ENCODE data around the gene MFAP5. TPM values are rescaled to one million over a fixed set of nuclear protein-coding genes. Genes with fewer than 3 reads are reported as not detected.
A peak's percentile ranks its signal among the peaks of the same experiment; 100 is the strongest.

Gene MFAP5, protein sequence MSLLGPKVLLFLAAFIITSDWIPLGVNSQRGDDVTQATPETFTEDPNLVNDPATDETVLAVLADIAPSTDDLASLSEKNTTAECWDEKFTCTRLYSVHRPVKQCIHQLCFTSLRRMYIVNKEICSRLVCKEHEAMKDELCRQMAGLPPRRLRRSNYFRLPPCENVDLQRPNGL
- polyA plus RNA-seq (2014; cell fraction: cytosol; rRNA removed) = not detected in 2 replicates
- not detected in 2 replicates for polyA plus RNA-seq (2014; cell fraction: nucleus; rRNA removed)

DNA sequence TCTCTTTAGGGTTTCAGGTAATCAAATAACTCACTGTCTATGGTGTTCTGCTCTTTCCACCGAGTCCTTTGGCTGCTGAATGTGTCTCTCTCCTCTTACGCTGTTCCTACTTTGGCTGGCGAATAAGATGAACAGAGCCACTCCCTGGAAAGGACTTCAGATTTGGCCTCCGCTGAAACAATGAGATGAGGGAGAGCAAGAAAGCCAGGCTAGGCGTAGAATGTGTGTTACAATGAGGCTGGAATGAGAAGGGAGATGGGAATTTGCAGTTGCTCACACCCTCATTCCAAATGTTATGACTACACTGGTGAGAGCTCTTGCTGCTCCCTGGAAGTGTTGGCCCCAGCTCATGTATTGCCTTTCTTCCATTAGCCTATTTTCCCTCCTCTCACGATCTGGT is at the start of gene MFAP5:
Gene MFAP5, minus strand, starts transcription at position 234 of the 400 bp plus-strand sequence. CDS start 722 bp downstream, outside the sequence.
- no peak for DNase-seq (ENCODE audit: low spot score)

DNA sequence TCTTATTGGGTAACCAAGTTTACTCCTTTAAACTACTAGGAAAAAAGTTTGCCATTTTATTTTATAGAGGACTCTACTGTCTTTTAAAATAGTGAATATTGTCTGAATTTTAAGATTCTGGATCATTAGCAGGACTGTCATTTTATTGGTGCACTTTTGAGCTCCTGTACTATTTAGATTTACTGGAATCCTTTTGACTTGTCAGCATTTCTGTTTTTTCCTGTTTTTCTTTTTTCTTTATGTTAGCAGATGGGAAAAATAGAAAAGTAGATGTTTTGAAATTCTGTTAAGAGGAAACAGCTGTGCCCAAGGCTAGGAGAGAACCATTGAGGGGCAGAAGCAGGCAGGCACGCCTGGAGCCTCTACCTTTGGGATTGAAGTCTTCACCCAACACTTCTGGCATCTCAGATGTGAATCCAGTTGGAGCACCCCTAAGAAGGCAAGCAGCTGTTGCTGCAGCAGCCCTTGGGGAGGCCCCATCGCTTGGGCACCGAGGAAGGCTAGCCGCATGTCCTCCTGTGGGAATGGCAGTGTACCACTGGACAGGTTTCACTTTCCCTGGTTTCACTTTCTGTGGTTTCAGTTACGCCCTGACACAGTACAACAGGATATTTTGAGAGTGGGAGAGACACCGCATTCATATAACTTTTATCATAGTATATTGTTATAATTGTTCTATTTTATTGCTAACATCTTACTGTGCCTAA is 46.7 kb upstream of the MFAP5 start:
- no peak for DNase-seq (ENCODE audit: low spot score)

DNA sequence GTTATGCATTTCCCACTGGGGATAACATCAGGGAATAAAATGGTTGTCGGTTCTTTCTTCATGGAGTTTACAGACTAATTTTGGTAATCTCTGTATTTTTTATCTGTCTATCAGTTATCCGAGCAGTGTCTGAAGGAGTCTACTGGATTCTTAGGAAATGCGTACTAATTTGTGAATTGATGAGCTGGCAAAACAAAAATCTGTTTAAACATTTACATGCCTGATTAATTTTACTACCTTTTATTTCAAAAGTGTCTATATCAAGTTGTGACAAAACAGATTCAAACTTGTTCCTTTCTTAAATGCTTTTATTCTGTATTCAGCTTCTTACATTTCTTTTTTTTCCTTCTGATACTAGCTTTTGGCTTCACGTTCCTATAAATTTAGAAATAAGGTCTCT is 39.5 kb upstream of the MFAP5 start:
- no peak for DNase-seq (ENCODE audit: low spot score)

DNA sequence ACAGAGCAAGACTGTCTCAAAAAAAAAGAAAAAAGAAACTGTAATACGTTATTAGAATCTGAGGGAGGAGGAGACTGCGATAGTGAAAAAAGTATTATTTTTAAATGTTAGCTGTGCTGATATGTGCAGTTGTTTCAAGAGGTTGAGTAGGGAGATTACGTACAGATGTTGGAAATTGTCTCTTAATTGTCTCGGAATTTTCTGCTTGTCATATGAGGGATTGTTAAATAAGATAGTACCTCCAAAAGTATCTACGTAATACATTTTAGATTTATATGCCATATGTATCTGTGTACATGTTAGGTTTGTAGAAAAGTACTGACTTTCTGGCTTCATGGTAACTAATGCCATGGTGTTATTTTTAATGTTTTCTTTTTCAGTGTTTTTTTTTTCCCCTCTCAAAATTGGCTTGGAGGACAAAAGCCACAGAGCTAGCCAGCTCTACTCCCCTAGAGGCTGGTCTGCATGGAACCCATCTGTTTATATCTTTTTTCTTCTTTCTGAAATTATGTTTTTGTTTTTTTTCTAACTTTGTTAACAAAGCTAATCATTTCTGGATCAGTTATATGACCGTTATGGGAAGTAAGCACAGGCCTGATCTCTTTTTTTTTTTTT is 38.5 kb upstream of the MFAP5 start:
- no peak for DNase-seq (ENCODE audit: low spot score)

DNA sequence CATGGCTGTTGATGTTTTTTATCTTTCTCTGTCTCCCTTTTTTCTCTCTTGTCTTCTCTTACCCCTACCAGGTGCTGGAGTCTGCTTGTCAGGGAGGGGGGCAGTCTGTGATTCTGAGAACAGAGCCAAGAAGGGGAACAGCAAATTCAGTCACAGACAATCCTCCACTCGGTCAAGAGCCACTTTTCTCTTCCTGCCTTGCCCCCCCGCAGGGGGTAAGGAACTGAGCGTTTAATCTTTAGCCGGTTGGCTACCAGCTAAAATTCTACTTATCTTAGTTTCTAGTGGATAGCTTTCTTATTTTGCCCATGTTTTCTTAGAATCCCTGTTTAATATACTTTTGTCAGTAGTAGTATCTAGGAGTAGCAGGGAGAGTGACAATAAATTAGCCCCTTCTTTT is 37.1 kb upstream of the MFAP5 start:
- DNase-seq (ENCODE audit: low spot score) = no peak

DNA sequence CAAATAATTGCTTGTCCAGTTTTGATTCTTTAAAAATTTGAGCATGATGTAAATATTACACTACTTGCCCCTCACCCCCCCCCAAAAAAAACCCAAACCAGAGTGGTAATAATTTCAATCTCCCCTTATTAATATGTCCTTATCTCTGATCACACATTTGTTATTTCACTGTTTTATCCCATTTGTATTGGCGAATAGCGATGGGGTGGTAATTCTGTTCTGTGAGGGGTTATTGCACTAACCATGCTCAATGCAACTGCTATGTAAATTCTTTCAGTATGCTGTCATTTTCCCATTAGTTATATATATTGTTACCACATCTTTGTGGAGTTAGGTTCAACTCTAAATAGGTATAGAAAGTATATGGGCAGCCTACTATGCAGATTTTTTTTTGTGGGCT is 36.3 kb upstream of the MFAP5 start:
- no peak for DNase-seq (ENCODE audit: low spot score)

DNA sequence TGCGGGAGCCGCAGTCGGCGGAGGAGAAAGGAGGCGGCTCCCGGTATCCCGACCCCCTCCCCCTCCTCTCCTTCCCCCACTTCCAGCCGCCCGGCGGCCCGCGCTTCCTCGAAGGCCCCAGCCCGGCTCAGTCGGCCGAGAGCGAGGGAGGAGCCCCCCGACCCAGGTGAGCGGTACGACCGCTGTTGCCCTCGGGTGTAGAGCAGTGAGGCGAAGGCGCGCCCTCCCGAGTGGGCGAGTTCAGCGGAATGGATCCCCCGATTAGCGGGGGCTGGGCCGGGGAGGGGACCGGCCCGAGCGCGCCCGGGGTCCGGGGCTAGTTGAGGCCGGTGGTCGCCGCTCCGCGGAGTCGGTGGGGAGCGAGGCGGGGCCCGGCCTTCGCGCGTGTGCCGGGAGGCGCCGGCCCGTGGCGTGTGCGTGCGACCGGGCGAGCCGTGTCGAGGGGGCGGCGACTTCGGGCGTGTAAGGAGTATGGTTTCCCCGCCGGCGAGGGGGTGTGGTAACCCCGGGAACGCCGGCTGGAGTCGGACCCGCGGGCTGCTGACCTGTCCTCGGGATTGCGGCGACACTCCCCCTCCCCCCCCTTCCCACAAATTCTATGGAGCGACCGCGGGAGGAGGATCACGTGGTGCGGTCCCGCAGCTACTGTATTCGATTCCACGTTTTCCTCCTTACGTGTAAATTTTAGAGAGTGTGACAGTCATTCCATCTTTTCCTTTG is 35.7 kb upstream of the MFAP5 start:
- peak; percentile 43 for DNase-seq (ENCODE audit: low spot score)

DNA sequence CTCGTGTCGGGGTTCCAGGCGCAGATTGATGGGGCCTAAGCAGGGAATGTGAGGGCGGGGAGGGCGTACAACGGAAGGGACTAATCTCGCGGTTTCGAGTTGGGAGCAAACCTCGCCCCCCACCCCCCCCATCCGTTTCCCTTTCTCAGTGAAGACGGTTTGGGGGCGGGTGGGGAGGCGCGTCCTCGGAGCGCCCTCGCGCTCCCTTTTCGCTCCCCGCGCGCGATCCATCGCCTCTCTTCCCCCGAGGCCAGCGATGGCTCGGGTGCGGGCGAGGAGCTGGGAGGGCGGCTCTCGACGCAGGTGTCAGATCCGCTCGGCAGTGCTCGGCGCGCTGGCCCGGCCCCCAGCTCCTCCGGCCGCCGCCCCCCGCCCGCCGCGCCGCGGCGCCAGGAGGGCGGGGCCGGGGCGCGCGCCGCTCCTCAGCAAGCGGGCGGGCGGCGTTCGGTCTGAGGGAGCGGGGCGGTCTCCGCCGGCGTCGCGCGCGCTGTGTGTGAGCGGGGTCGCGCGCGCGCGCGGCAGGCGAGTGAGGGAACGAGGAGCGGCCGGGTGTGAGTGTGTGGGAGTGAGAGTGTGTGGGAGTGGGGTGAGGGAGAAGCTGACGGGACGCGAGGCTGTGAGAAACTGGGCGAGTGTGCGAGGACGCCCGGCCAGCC is 35.0 kb upstream of the MFAP5 start, which contains the start of gene RIMKLB:
Gene RIMKLB, plus strand, starts transcription at position 516 of the 656 bp plus-strand sequence. CDS start 15,876 bp downstream, outside the sequence.
- DNase-seq (ENCODE audit: low spot score) = peak; percentile 78

DNA sequence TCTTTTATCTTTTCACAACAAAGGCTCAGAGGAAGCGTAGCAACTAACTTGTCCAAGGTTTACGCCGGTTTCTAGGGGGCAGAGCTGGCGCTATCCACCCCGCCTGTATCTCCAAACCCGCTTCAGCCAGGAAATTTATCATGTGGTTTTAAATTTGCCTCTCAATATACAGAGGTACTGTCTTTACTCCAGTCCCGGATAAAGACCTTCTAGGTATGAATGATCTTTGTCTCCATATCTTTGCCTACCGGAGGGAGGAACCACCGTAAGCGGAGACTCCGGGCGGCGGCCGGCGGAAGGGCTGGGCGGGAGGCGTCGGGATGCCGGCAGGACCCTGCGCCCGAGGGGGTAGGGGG is 34.5 kb upstream of the MFAP5 start:
- DNase-seq (ENCODE audit: low spot score) = no peak

DNA sequence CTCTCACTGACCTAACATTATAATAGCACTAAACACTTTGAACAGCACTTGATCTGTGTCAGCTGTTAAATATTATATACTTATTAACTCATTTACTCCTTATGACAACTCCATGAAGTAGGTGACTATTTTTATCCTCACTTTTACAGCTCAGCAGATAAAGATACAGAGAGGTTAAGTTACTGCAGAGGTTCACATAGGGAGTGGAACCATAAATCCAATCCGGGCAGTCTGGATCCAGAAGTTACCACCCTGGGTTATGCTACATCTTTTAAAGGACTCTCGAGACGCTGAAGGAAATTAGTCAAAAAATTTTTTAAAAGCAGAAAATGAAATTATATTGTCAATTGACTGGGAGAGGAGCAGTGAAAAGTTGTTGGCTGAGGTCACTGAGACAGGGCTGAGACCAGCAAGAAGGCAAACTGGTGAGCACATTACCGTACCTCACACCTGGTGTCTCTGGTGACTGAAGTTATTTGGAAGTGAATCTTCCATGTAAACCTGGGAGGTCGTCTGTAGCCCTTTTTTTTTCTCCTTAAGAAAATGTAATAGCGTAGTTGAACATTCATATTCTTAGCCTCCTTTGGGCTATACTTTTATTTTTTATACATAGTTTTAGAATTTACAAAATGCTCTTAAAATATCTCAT is 33.9 kb upstream of the MFAP5 start:
- no peak for DNase-seq (ENCODE audit: low spot score)

DNA sequence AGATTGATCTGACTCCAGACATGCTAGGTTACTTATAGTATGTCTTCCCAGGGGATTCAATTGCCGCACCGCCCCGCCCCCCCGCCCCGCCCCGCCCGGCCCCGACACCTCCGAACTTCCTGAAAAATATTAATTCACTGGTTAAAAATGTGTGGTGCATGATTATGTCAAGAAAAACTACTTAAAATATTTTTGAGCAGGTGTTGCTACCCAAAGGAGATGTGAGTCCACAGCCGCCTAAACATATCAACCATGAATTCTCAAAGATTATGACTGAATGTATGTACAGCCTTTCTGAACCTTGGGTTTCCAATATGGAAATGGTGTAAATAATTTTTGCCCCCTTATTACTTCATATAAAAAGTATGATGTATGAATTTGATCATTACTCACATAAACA is 32.5 kb upstream of the MFAP5 start:
- DNase-seq (ENCODE audit: low spot score) = no peak

DNA sequence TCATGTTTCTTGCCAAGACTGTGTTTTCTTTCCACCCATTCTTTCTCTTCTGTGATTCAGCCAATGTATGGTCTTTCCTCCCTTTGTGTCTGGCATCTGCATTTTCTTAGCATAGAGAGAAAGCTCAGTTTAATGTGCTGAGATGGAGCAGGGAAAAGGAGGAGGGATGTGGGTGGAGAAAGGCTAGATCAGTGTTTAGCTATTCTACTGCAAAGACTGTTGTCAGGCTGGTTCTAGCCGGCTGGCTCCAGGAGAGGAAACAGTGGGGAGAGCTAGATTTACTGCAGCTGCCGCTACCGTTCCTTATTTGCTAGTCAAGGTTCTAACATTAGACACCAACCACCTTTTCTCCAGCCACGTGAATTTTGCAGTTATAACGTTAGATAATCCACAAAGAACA is 29.9 kb upstream of the MFAP5 start:
- peak; percentile 67 for DNase-seq (ENCODE audit: low spot score)

DNA sequence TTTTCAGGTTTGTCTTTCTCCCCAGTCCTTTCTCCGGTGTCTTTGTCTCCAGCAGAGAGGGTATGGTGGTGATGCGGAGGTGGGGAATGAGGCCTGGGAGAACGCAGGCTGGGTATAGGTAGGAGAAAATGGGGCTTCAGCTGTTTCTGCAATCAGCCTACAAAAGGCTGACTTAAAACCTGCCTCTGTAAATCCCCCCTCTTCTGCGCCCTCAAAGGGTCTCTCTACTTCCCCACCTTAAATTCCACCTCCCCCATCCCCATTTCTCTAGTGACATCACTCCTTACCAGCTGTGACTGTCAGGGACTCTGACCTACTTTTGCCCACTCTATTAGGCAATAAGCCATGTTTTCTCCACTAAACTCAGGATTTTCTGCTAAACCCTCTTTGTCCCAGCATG is 27.1 kb upstream of the MFAP5 start:
- no peak for DNase-seq (ENCODE audit: low spot score)

DNA sequence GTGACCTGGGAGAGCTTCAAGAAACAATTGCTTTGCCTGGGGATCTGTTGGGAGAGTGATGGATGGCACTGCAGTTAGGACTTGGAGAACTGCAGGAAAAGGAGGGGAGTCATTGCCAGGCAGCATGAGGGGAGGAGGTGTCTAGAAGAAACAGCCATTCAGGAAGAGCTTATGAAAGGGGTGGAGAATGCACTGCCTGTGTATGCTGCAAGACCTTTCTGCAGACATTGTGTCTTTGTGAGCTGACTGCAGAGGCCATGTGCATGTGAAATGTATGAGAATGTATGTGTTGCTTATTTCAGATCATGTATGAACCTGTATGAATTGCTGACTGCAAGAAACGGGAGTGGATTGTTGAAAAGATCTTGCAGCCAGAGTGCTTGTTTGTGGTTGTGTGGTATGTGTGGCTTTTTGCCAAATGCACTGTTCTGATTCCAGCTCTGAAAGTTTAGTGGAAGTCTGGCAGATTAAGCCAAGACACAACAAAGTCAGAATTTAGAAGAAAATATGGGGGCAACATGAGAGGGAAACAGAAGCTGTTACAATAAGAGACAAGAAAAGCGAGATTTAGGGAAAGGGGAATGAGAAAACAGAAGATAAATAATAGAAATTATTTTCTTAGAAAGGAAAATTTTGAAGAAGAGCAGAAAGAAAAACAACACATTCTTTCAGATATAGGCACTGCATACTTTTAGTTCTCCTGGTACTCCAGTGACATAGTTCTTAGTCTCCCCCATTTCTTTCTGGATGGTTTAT is 25.4 kb upstream of the MFAP5 start:
- DNase-seq (ENCODE audit: low spot score) = peak; percentile 90

DNA sequence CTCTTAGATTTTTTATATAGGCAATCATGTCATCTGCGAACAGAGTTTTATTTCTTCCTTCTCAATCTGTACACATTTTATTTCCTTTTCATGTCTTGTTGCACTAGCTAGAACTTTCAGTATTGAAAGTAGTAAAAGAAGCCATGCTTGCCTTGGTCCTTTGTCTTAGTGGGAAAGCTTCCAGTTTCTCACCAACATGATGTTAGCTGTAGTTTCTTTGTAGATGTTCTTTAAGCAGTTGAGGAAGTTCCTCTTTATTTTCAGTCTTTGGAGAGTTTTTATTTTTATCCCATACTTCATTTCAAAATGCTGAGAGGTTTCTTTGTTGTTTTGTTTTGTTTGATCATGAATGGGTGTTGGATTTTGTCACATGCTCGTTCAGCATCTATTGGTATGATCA is 22.4 kb upstream of the MFAP5 start:
- DNase-seq (ENCODE audit: low spot score) = no peak

DNA sequence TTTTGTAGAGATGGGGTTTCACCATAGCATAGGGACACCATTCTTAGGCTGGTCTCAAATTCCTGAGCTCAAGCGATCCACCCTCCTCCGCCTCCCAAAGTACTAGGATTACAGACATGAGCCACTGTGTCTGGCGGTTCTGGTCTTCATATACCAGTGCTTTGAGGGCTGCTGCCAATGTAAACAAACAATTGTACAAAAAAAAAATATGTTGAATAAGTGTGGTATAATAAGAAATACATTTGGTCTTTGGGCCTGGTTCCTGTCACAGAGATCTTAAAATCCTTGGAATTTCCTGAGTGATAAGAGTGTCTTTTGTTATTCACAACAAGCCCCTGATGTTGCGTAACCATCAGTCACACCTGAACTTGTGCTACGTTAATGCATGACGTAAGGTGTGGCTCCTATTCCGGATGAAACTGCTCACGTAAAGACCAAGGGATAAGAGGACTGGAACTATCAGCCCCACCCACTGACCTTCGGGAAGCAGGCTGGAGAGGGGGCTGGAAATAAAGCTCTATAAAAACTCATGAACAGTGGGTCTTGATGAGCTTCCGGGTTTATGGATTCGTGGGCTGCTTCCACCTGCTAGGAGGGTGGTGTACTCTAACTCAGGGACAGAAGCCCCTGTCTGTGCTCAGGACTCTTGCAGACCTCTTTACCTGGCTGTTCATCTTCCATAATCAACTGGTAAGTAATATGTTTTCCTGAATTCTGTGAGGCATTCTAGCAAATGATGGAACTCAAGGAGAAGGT is 18.7 kb upstream of the MFAP5 start:
- no peak for DNase-seq (ENCODE audit: low spot score)

DNA sequence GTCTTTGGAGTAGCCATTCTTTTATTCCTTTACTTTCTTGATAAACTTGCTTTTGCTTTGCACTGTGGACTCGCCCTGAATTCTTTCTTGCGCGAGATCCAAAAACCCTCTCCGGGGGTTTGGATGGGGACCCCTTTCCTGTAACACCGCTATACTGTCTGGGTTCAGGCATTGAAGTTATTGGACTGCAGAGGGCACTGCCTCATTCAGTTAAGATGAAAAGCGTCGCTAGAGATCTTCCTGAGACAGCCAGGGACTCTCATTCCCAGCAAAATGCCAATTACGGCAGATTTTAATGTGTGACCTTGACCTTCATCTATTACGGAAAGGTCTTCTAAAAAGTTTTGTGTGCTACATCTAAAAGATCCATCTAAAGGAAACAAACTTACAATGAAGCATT is 17.9 kb upstream of the MFAP5 start:
- no peak for DNase-seq (ENCODE audit: low spot score)

DNA sequence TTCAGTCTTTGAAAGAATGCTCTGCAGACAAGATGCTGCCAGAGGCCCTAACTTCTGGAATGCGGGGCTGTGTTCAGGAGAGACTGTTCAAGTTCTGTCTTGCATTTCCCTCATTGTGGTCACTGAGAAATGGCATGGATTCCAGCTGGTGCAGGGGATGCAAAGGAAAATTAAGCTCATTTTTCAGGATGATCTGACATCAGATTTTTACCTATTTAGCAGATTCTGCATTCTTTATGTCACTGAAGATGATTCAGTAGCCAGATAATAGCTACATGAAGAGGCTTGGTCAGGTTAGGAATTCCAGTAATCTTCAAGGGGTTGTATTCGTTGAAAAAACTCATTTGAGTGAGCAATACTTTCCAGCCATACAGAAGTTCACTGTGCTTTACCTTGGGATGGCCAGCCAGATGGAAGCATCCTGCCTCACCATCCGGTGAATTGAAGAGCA is 16.1 kb upstream of the MFAP5 start:
- DNase-seq (ENCODE audit: low spot score) = no peak

DNA sequence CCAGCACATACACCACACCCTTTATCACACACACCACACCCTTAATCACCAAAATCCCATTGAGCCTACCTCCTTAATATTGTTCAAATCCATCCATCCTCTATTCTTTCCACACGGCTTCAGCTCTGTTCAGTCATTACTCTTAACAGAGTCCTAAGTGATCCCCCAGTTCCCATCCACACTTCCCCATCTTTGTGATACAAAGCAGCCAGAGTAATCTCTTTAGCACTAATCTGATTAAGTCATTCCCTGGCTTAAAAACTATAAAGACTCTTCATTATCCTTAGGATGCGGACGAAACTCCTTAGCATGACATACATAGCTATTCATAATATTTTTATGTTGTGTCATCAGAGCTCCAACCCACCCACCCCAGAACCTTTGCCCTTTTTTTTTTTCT is 14.7 kb upstream of the MFAP5 start:
- DNase-seq (ENCODE audit: low spot score) = peak; percentile 35

DNA sequence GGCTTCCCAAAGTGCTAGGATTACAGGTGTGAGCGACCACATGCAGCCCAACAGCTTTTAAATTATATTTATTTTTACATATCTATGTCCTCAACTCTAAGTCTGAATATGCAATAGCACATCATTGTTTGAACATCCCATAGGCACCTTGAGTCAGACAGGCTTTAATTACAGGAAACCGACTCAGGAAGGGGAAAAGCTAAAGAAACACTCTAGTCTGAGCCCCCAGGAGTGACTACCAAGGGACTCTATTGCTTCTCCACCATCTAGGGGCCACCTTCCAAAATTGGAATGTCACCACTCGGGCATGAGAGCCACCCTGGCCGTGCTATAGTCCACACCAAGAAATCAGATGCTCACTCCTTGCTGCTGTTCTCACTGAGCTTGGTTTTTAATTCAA is 14.0 kb upstream of the MFAP5 start:
- no peak for DNase-seq (ENCODE audit: low spot score)
